ENCODE measurements around the gene MINK1. TPM values are rescaled to one million over a fixed set of nuclear protein-coding genes. Genes with fewer than 3 reads are reported as not detected.

The MINK1 gene
- total and polyA plus RNA-seq, 2 of the 8 experiments (the other 6 are each of a cell fraction or from before 2014, with no cell fraction given), result 26.9 to 77.7 TPM

GRCh38 chr17:4863321-4863720 lies 30.2 kb downstream of the MINK1 start:
- TF ChIP-seq BRCA1 (IDR thresholded peaks at IDR 0.05; ENCODE audit: low read depth, low read length) (no peak), RBBP5 (IDR thresholded peaks at IDR 0.05; ENCODE audit: borderline replicate concordance, low read depth, low read length) (no peak), CHD2 (IDR thresholded peaks at IDR 0.05; ENCODE audit: low read length) (no peak), MAFK (IDR thresholded peaks at IDR 0.05; ENCODE audit: low read depth, low read length) (no peak), POU5F1 (IDR thresholded peaks at IDR 0.05; ENCODE audit: low read depth, low read length) (no peak), POLR2A (IDR thresholded peaks at IDR 0.05; ENCODE audit: control extremely low read depth in 1 of 2, low read depth in 2 of 2, low read length in 2 of 2) (no peak), ASH2L (IDR thresholded peaks at IDR 0.05; ENCODE audit: low read length) (no peak), PHF8 (conservative IDR thresholded peaks at IDR 0.05; ENCODE audit: low read depth, low read length) (no peak), SIN3A (conservative IDR thresholded peaks at IDR 0.05 in 1 of 2, IDR thresholded peaks at IDR 0.05 in 1 of 2; ENCODE audit: low read depth in 1 of 2, low read length in 2 of 2) (no peak), YY1 (IDR thresholded peaks at IDR 0.05; ENCODE audit: low read depth, low read length) (no peak), SP4 (IDR thresholded peaks at IDR 0.05; ENCODE audit: low read length) (no peak), SAP30 (IDR thresholded peaks at IDR 0.05; ENCODE audit: insufficient read depth, insufficient replicate concordance, low read length) (no peak)
- H4K5ac ChIP-seq (ENCODE audit: insufficient read length, low read depth, low read length), result no peak overlapping the region
- H2BK12ac ChIP-seq (ENCODE audit: low read depth, low read length), result no peak overlapping the region
- no peak overlapping the region for H2AK5ac ChIP-seq (ENCODE audit: low read depth, low read length)
- peaks cover 0 to 1% of the 10 kb centered on the region in 2 experiments for H4K20me1 ChIP-seq (replicated peaks in 1 of 2; ENCODE audit: control insufficient read depth in 1 of 2, insufficient read depth in 2 of 2, low read length in 2 of 2)
- no peak overlapping the region for H3K4ac ChIP-seq (replicated peaks; ENCODE audit: insufficient read length, low read depth, low read length)
- no peak overlapping the region for H2BK5ac ChIP-seq (ENCODE audit: low read depth, low read length)
- FAIRE-seq (no peak), DNase-seq (ENCODE audit: low read depth in 1 of 2, low spot score in 2 of 2) (no peak)
- no peak overlapping the region; a peak in 1 of 7 replicates for H3K9ac ChIP-seq (replicated peaks in 1 of 4; ENCODE audit: extremely low read depth in 1 of 4, low read depth in 3 of 4, low read length in 3 of 4)
- peaks cover 0 to 19% of the 10 kb centered on the region in 2 experiments; a peak in 2 of 4 replicates for H3K79me2 ChIP-seq (ENCODE audit: control insufficient read depth in 1 of 2, insufficient read depth in 2 of 2, low read length in 2 of 2)
- H3K4me3 ChIP-seq (ENCODE audit: extremely low read depth in 1 of 4, insufficient read depth in 2 of 4, low read depth in 3 of 4, low read length in 4 of 4), result no peak overlapping the region
- H2AFZ ChIP-seq (ENCODE audit: low read length), result no peak overlapping the region
- no peak overlapping the region for H3K56ac ChIP-seq (replicated peaks; ENCODE audit: insufficient read length, low read depth, low read length)
- no peak overlapping the region for H3K14ac ChIP-seq (ENCODE audit: insufficient read length)
- no peaks in the 10 kb centered on the region for H3K23me2 ChIP-seq (ENCODE audit: low read depth, low read length)
- CTCF ChIA-PET (ENCODE audit: partially characterized antibody), result interaction anchor here (1.0 to 5.5 kb wide), 4 partner anchors 13 to 31 kb away, joined by 3 to 34 read pairs (median 4); no protein-coding TSS in a partner anchor
- no peaks in the 10 kb centered on the region for H3K36me3 ChIP-seq (ENCODE audit: control insufficient read depth in 2 of 4, insufficient read depth in 4 of 4, low read length in 3 of 4)
- WGBS, 2 experiments (ENCODE audit: extremely low coverage in 1 of 2, insufficient coverage in 1 of 2, insufficient read length in 1 of 2, insufficient replicate concordance in 2 of 2, low coverage in 1 of 2, low lambda C conversion rate in 2 of 2, missing lambda C conversion rate in 1 of 2), result 100% methylated on average over 1 of the region's 1 CpG; no CpG with 5 or more reads in 1 of the 2 experiments
- H3K9me3 ChIP-seq (ENCODE audit: insufficient read depth in 2 of 2, low read depth in 1 of 2, low read length in 1 of 2), result no peaks in the 10 kb centered on the region
- no peak overlapping the region for H2BK20ac ChIP-seq (ENCODE audit: low read length)
- no peak overlapping the region for H3K4me2 ChIP-seq (ENCODE audit: insufficient read depth in 1 of 2, low read depth in 2 of 2, low read length in 2 of 2)
- POLR2A ChIA-PET (ENCODE audit: partially characterized antibody), result interaction anchor here (0.7 to 1.7 kb wide), 4 partner anchors 13 to 23 kb away, joined by 3 to 5 read pairs (median 3); no protein-coding TSS in a partner anchor
- H3K79me1 ChIP-seq (ENCODE audit: low read depth, low read length), result peaks cover 2% of the 10 kb centered on the region
- H3K4me1 ChIP-seq (replicated peaks in 1 of 4; ENCODE audit: control insufficient read depth in 3 of 4, insufficient read depth in 4 of 4, low read length in 3 of 4), result peaks cover 14 to 19% (median 18%) of the 10 kb centered on the region in 4 experiments
- H3K27ac ChIP-seq (ENCODE audit: low read depth, low read length), result no peak overlapping the region
- no peak overlapping the region for H4K8ac ChIP-seq (ENCODE audit: extremely low read depth, insufficient read depth, low read length)
- H2BK120ac ChIP-seq (replicated peaks; ENCODE audit: low read depth, low read length), result no peak overlapping the region
- no peak overlapping the region for H2BK15ac ChIP-seq (ENCODE audit: low read length)
- H4K91ac ChIP-seq (replicated peaks; ENCODE audit: insufficient read length, low read length), result no peak overlapping the region
- H3K23ac ChIP-seq (ENCODE audit: insufficient read length), result no peak overlapping the region
- no peak overlapping the region for H3K18ac ChIP-seq (ENCODE audit: extremely low read depth, low read length)
- no peaks in the 10 kb centered on the region for H3K27me3 ChIP-seq (replicated peaks in 1 of 4; ENCODE audit: control insufficient read depth in 3 of 4, extremely low read depth in 1 of 4, insufficient read depth in 3 of 4, low read length in 3 of 4)
